ENCODE results near the gene COX7A2L.

DNA sequence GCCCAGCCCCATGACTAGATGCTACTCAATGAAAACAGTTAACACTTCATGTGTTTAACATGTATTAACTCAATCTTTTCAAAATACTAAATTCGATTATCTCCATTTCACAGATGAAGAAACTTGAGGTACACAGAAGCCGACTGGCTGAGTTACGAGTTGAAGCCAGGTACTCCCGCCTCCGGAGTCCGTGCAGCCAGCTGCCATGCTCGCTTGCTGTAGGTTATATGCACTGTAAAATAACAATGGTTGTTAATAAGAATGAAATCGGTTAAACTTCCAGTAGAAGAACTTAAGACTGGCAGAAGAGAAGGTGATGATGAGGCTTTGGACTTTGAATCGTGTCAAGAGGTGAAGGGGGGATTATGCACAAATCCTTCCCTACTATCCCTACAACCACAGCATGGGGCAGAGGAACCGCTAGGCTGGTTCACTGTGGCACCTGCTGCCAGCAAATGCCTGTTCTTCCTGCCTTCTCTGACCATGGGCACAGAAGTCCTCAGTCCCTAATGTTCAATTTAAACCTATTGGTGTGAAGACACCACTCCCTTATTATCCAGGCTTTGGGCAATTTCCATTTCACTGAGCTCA, 25.4 kb downstream of the COX7A2L start:
- TF ChIP-seq, protein P1, sequence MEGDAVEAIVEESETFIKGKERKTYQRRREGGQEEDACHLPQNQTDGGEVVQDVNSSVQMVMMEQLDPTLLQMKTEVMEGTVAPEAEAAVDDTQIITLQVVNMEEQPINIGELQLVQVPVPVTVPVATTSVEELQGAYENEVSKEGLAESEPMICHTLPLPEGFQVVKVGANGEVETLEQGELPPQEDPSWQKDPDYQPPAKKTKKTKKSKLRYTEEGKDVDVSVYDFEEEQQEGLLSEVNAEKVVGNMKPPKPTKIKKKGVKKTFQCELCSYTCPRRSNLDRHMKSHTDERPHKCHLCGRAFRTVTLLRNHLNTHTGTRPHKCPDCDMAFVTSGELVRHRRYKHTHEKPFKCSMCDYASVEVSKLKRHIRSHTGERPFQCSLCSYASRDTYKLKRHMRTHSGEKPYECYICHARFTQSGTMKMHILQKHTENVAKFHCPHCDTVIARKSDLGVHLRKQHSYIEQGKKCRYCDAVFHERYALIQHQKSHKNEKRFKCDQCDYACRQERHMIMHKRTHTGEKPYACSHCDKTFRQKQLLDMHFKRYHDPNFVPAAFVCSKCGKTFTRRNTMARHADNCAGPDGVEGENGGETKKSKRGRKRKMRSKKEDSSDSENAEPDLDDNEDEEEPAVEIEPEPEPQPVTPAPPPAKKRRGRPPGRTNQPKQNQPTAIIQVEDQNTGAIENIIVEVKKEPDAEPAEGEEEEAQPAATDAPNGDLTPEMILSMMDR (IDR thresholded peaks at IDR 0.05), result no peak
- TF ChIP-seq POLR2A (IDR thresholded peaks at IDR 0.05), result no peak

All from uterus (tissue), 2 donors.